HL-60/S4 (cell line): Measurements from ENCODE around the gene EXOC6B.

Experiments used
- in situ Hi-C: fragments of 300-500 bp; cut with MboI; formaldehyde crosslinking; loops from 2 replicates; pipeline ENCODE4 v1.14.3; 2022; ENCODE audit warnings: low sequenced_read_pairs

The EXOC6B gene

GRCh38 chr2:72825257-72826155 is at the start of gene EXOC6B:
Gene EXOC6B, minus strand, starts transcription at chr2:72826033.
- in situ Hi-C loops: no loop called here

- in situ Hi-C loops: no loop called here
Observed at GRCh38 chr2:72871880-72872279, 46.0 kb upstream of the EXOC6B start.

GRCh38 chr2:72871060-72871459 is 45.2 kb upstream of the EXOC6B start:
- in situ Hi-C loops: no loop called here

- in situ Hi-C loops: no loop called here
Observed at GRCh38 chr2:72864500-72864899, 38.7 kb upstream of the EXOC6B start.

GRCh38 chr2:72863046-72863445 is 37.2 kb upstream of the EXOC6B start:
- in situ Hi-C loops: no loop called here

GRCh38 chr2:72862239-72862988 is 36.6 kb upstream of the EXOC6B start:
- in situ Hi-C loops: no loop called here

GRCh38 chr2:72859831-72860262 is 34.0 kb upstream of the EXOC6B start:
- in situ Hi-C loops: no loop called here

- in situ Hi-C loops: no loop called here
Observed at GRCh38 chr2:72851333-72851732, 25.5 kb upstream of the EXOC6B start.

GRCh38 chr2:72849138-72849462 is 23.3 kb upstream of the EXOC6B start:
- in situ Hi-C loops: no loop called here

GRCh38 chr2:72848436-72849137 is 22.8 kb upstream of the EXOC6B start:
- in situ Hi-C loops: no loop called here

GRCh38 chr2:72847534-72848315 is 21.9 kb upstream of the EXOC6B start:
- in situ Hi-C loops: no loop called here

- in situ Hi-C loops: no loop called here
Observed at GRCh38 chr2:72846171-72847095, 20.6 kb upstream of the EXOC6B start.

- in situ Hi-C loops: no loop called here
Observed at GRCh38 chr2:72843301-72843700, 17.5 kb upstream of the EXOC6B start.

GRCh38 chr2:72841462-72842125 is 15.8 kb upstream of the EXOC6B start:
- in situ Hi-C loops: no loop called here

- in situ Hi-C loops: no loop called here
Observed at GRCh38 chr2:72840066-72840465, 14.2 kb upstream of the EXOC6B start.

- in situ Hi-C loops: no loop called here
Observed at GRCh38 chr2:72837171-72837570, 11.3 kb upstream of the EXOC6B start.

GRCh38 chr2:72835403-72835802 is 9.6 kb upstream of the EXOC6B start:
- in situ Hi-C loops: no loop called here

GRCh38 chr2:72834596-72834995 is 8.8 kb upstream of the EXOC6B start:
- in situ Hi-C loops: no loop called here

- in situ Hi-C loops: no loop called here
Observed at GRCh38 chr2:72833084-72833714, 7.4 kb upstream of the EXOC6B start.
